OCI-LY3 (cell line): Measurements from ENCODE around the gene KRT9.

Experiments used
- H2AFZ ChIP-seq: fragments of 200-600, 300-600 bp; shearing (Covaris generic); 2 replicates; pipeline ENCODE4 v1.6.0; 2014; ENCODE audit warnings: antibody characterized with exemption, low read depth, low read length
- H3K27ac ChIP-seq: fragments of 200-600, 300-600 bp; sonication (generic); 2 replicates; pipeline ENCODE4 v1.5.1; 2014; ENCODE audit warnings: mild to moderate bottlenecking, low read length, moderate library complexity, mixed read lengths
- H3K27me3 ChIP-seq: fragments of 200-600, 300-600 bp; sonication (generic); 2 replicates; pipeline ENCODE4 v1.6.1; 2014; ENCODE audit warnings: low read depth, low read length, mixed read lengths
- H3K36me3 ChIP-seq: fragments of 200-600, 300-600 bp; sonication (generic); replicated peaks from 2 replicates; pipeline ENCODE3; 2014; ENCODE audit warnings: low read depth, low read length, mixed read lengths
- H3K4me1 ChIP-seq: fragments of 300-600, 200-600 bp; sonication (generic); 2 replicates; pipeline ENCODE4 v1.6.1; 2014; ENCODE audit warnings: low read length, mixed read lengths
- H3K4me2 ChIP-seq: fragments of 200-600, 300-600 bp; sonication (generic); 2 replicates; pipeline ENCODE4 v1.6.1; 2014; ENCODE audit warnings: low read length, mixed read lengths
- H3K4me3 ChIP-seq: fragments of 300-600, 200-600 bp; sonication (generic); 2 replicates; pipeline ENCODE4 v1.5.1; 2014; ENCODE audit warnings: antibody characterized with exemption, mild to moderate bottlenecking, low read length, moderate library complexity
- H3K79me2 ChIP-seq: fragments of 300-600, 200-600 bp; shearing (Covaris generic); 2 replicates; pipeline ENCODE4 v1.6.1; 2014; ENCODE audit warnings: mild to moderate bottlenecking, low read length, mixed read lengths
- H3K9ac ChIP-seq: fragments of 300-600, 200-600 bp; shearing (Covaris generic); 2 replicates; pipeline ENCODE4 v1.6.0; 2014; ENCODE audit warnings: mild to moderate bottlenecking, low read length, moderate library complexity
- H3K9me3 ChIP-seq: fragments of 200-600, 300-600 bp; shearing (Covaris generic); 2 replicates; pipeline ENCODE4 v1.6.1; 2014; ENCODE audit warnings: low read length, mixed read lengths; ENCODE audit not compliant: insufficient read depth
- H4K20me1 ChIP-seq: fragments of 200-600, 300-600 bp; sonication (generic); 2 replicates; pipeline ENCODE4 v1.6.1; 2016; ENCODE audit warnings: low read length, mixed read lengths; ENCODE audit not compliant: insufficient read depth
- CTCF ChIP-seq: fragments of 200-600, 300-600 bp; sonication (generic); IDR thresholded peaks from 2 replicates; pipeline ENCODE4 v1.5.1; 2014; ENCODE audit warnings: antibody characterized with exemption, low read length, low read depth
- EZH2phosphoT487 ChIP-seq: fragments of 200-600 bp; shearing (Covaris generic); IDR thresholded peaks from 2 replicates; pipeline ENCODE4 v1.6.1; 2018; ENCODE audit warnings: antibody characterized with exemption, mixed run types, low read depth

KRT9 gene

GRCh38 chr17:41516830-41517283, 55.0 kb downstream of the KRT9 start:
- H3K9me3 ChIP-seq = no peaks in the 10 kb centered on the region
- TF ChIP-seq EZH2phosphoT487 (no peak), CTCF (no peak)
- no peak overlapping the region for H3K27ac ChIP-seq
- H3K36me3 ChIP-seq = no peaks in the 10 kb centered on the region
- H3K4me2 ChIP-seq = no peak overlapping the region
- H3K4me3 ChIP-seq = no peak overlapping the region
- H3K79me2 ChIP-seq = no peaks in the 10 kb centered on the region
- H3K9ac ChIP-seq = no peak overlapping the region
- H2AFZ ChIP-seq = no peak overlapping the region
- H3K27me3 ChIP-seq = peaks cover 9% of the 10 kb centered on the region
- no peaks in the 10 kb centered on the region for H3K4me1 ChIP-seq
- H4K20me1 ChIP-seq = no peaks in the 10 kb centered on the region

- no peak overlapping the region for H3K27ac ChIP-seq
- no peak overlapping the region for H3K4me3 ChIP-seq
- H3K9me3 ChIP-seq = no peaks in the 10 kb centered on the region
- no peak overlapping the region for H3K4me2 ChIP-seq
- H3K79me2 ChIP-seq = no peaks in the 10 kb centered on the region
- H3K27me3 ChIP-seq = peaks cover 9% of the 10 kb centered on the region
- TF ChIP-seq CTCF = no peak
- TF ChIP-seq EZH2phosphoT487 = no peak
- H3K9ac ChIP-seq = no peak overlapping the region
- no peaks in the 10 kb centered on the region for H4K20me1 ChIP-seq
- no peaks in the 10 kb centered on the region for H3K36me3 ChIP-seq
- no peaks in the 10 kb centered on the region for H3K4me1 ChIP-seq
- no peak overlapping the region for H2AFZ ChIP-seq
Measured at GRCh38 chr17:41516147-41516829, 55.6 kb downstream of the KRT9 start.
